Spleen (tissue), 11 donors: ENCODE data around the gene OSBPL9. TPM values are rescaled to one million over a fixed set of nuclear protein-coding genes. Genes with fewer than 3 reads are reported as not detected.
"Not testable (repeated sequence)": the region's sequence is repeated elsewhere in the genome, so short reads cannot be mapped to it uniquely, and the experiment has no call there.

Source experiments
- DNase-seq: peaks from one replicate; pipeline ENCODE4 v3.0.0-alpha.2; 2020
- H3K27ac ChIP-seq, 8 donors: fragments of 200-600 bp; sonication (generic) in 7 of 8; 1 replicate in 4 of 8; 2 replicates in 4 of 8; pipeline versions ENCODE4 v1.5.0 to v1.8.0; 2016 to 2021; ENCODE audit warnings: inconsistent platforms in 4 of 8, mild to moderate bottlenecking in 4 of 8, moderate library complexity in 1 of 8
- H3K27me3 ChIP-seq, 7 donors: fragments of 200-600 bp; sonication (generic) in 6 of 7; replicated peaks in 1 of 7; 1 replicate in 4 of 7; 2 replicates in 3 of 7; pipeline versions ENCODE4 v1.5.0 to v1.8.0; 2016 to 2021; ENCODE audit warnings: inconsistent platforms in 3 of 7, mild to moderate bottlenecking in 1 of 7
- H3K36me3 ChIP-seq, 6 donors: fragments of 200-600 bp; sonication (generic) in 5 of 6; 1 replicate in 4 of 6; 2 replicates in 2 of 6; pipeline versions ENCODE4 v1.5.0 to v1.8.0; 2016 to 2021; ENCODE audit warnings: inconsistent platforms in 2 of 6
- H3K4me1 ChIP-seq, 6 donors: fragments of 200-600 bp; sonication (generic) in 5 of 6; 1 replicate in 3 of 6; 2 replicates in 3 of 6; pipeline versions ENCODE4 v1.5.0 to v1.8.0; 2016 to 2021; ENCODE audit warnings: inconsistent platforms in 3 of 6
- H3K4me3 ChIP-seq, 8 donors: fragments of 200-600 bp; sonication (generic) in 7 of 8; 1 replicate in 4 of 8; 2 replicates in 4 of 8; pipeline versions ENCODE4 v1.5.0 to v1.8.0; 2016 to 2021; ENCODE audit warnings: inconsistent platforms in 4 of 8, mild to moderate bottlenecking in 4 of 8, moderate library complexity in 2 of 8
- H3K9me3 ChIP-seq, 8 donors: fragments of 200-600 bp; sonication (generic) in 7 of 8; 1 replicate in 4 of 8; 2 replicates in 4 of 8; pipeline versions ENCODE4 v1.5.0 to v1.8.0; 2016 to 2021; ENCODE audit warnings: inconsistent platforms in 4 of 8
- CTCF ChIP-seq, 11 experiments: fragments of 200-600 bp in 7 of 11; fragments of 450-650 bp in 4 of 11; sonication (generic) in 4 of 11; IDR thresholded peaks in 8 of 11; conservative IDR thresholded peaks in 3 of 11; 1 replicate in 7 of 11; 2 replicates in 4 of 11; pipeline versions ENCODE4 v1.4.0 to v1.8.0; 2016 to 2021; ENCODE audit warnings: antibody characterized with exemption in 11 of 11, inconsistent platforms in 4 of 11, mild to moderate bottlenecking in 1 of 11
- POLR2A ChIP-seq, 3 donors: fragments of 450-650 bp; IDR thresholded peaks; one replicate each; pipeline ENCODE4 v1.5.1; 2017; ENCODE audit warnings: antibody characterized with exemption in 3 of 3, mild to moderate bottlenecking in 1 of 3
- POLR2AphosphoS5 ChIP-seq, 3 donors: sonication (generic); formaldehyde crosslinking; IDR thresholded peaks; one replicate each; pipeline ENCODE4 v1.5.1; 2017; ENCODE audit warnings: antibody characterized with exemption in 3 of 3
- WGBS, 5 donors: extraction: QIAGEN DNeasy Blood & Tissue Kit in 3 of 5; methylation state at CpG; one replicate each; pipeline versions ENCODE4 v1.1.5 to v1.1.7; 2013 to 2018; 5-methylcytosine and 5-hydroxymethylcytosine counted together
- intact Hi-C: fragments of 100-400 bp; cut with DNase I; formaldehyde crosslinking; loops from one replicate; pipeline ENCODE4 v1.15.0; 2023; ENCODE audit warnings: low total_unique reads
- polyA plus RNA-seq, 3 donors: library from polyadenylated mRNA; stranded (reverse); fragments of 200-250 nt; gene quantifications; one replicate each; pipeline ENCODE4 v1.2.1, GENCODE V29; 2013
- total RNA-seq, 7 donors: library from RNA; depleted of rRNA in 3 of 7; stranded (reverse); fragments of >200 nt in 3 of 7; fragmentation: NEBNext Ultra II Directional in 4 of 7; extraction: Animal tissue kit (Norgen Biotek cat#: 25700) in 4 of 7; gene quantifications; one replicate each; pipeline versions ENCODE4 v1.1.0 to v1.2.1, GENCODE V29; 2016 to 2021
- donor health status: healthy with polysubstance abuse.
- donor health status: DM: no; HTN: no; CAD: no; lungs with moderate emphysema.
- donor health status: DM: no; HTN: no; CAD: no.
- donor health status: Bipolar disorder and iron deficiency.
- donor health status: healthy.
- donor health status: DM: no; HTN: no; CAD: no.
- donor health status: DM: yes; HTN: yes; CAD: no.

OSBPL9 gene
- total and polyA plus RNA-seq, 10 donors = 34.6 to 97.4 (median 80.6) TPM

GRCh38 chr1:51607681-51608095 is 9.2 kb upstream of the OSBPL9 start:
- H3K9me3 ChIP-seq = no peaks in the 10 kb centered on the region
- TF ChIP-seq CTCF (IDR thresholded peaks at IDR 0.05 in 8 of 11, conservative IDR thresholded peaks at IDR 0.05 in 3 of 11) (no peak), POLR2AphosphoS5 (IDR thresholded peaks at IDR 0.05) (peak in 1 of 3 donors; percentile 36), POLR2A (IDR thresholded peaks at IDR 0.05) (no peak)
- H3K4me1 ChIP-seq = peaks cover 3 to 41% (median 22%) of the 10 kb centered on the region in 6 donors
- peak overlapping the region in 7 of 8 donors; percentile 15 to 83 (median 69) for H3K27ac ChIP-seq
- H3K27me3 ChIP-seq = no peaks in the 10 kb centered on the region
- WGBS, 5 donors = 48 to 66% (median 55%) methylated on average over 6 of the region's 6 CpGs
- H3K4me3 ChIP-seq = peak overlapping the region in 1 of 8 donors; percentile 25
- intact Hi-C loops = no loop called here
- DNase-seq = no peak
- no peaks in the 10 kb centered on the region for H3K36me3 ChIP-seq

DNA sequence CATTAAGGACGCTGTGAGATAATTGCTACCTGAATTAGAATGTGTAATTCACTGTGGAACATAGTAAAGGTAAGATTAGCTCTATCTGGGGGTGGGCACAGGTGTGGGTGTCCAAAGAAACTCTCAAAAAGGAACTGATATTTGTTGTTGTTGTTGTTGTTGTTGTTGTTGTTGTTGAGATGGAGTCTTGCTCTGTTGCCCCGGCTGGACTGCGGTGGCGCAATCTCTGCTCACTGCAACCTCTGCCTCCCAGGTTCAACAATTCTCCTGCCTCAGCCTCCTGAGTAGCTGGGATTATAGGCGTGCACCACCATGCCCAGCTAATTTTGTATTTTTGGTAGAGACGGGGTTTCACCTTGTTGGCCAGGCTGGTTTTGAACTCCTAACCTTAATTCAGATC is 6.8 kb upstream of the OSBPL9 start:
- intact Hi-C loops, H3K36me3 ChIP-seq: not testable (repeated sequence)

DNA sequence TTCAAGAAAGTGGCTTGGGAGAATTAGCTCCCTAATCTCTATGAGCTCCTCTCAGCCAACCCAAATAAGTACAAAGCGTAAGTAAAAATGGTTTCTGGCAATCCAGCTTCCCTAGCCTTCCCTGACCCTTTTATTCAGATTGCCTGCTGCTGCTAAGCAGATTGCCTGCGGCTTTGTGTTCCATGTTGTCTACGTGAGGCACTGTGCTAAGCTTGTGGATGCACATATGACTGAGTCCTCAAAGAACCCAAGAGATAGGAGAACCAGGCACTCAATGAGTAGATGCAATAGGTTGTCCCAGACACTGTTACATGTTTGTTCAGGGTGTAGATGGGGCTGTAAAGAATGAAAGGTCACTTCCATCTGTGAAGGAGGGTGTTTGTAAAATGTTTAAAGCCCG is 6.3 kb upstream of the OSBPL9 start:
- no peak for TF ChIP-seq POLR2A (IDR thresholded peaks at IDR 0.05)
- no peak for TF ChIP-seq POLR2AphosphoS5 (IDR thresholded peaks at IDR 0.05)
- no peak for TF ChIP-seq CTCF (IDR thresholded peaks at IDR 0.05 in 8 of 11, conservative IDR thresholded peaks at IDR 0.05 in 3 of 11)
- H3K4me3 ChIP-seq = no peak overlapping the region
- no peaks in the 10 kb centered on the region for H3K36me3 ChIP-seq
- no peaks in the 10 kb centered on the region for H3K27me3 ChIP-seq
- no peak for DNase-seq
- intact Hi-C loops = no loop called here
- peaks cover 3 to 32% (median 21%) of the 10 kb centered on the region in 6 donors for H3K4me1 ChIP-seq
- H3K27ac ChIP-seq = no peak overlapping the region
- H3K9me3 ChIP-seq = no peaks in the 10 kb centered on the region
- WGBS, 5 donors = 87 to 95% (median 94%) methylated on average over 4 of the region's 4 CpGs

More for the DNA sequence above, 6.8 kb upstream of the OSBPL9 start:
- H3K27ac ChIP-seq, DNase-seq, H3K27me3 ChIP-seq, H3K9me3 ChIP-seq, H3K4me3 ChIP-seq: not testable (repeated sequence)
- H3K4me1 ChIP-seq = peaks cover 3 to 38% (median 22%) of the 10 kb centered on the region in 6 donors
- WGBS, 5 donors = 91 to 99% (median 94%) methylated on average over 6 of the region's 6 CpGs

GRCh38 chr1:51612447-51612961 is 4.4 kb upstream of the OSBPL9 start:
- no peak overlapping the region for H3K27ac ChIP-seq
- H3K27me3 ChIP-seq = no peaks in the 10 kb centered on the region
- peaks cover 1 to 27% (median 17%) of the 10 kb centered on the region in 6 donors for H3K4me1 ChIP-seq
- H3K36me3 ChIP-seq = no peaks in the 10 kb centered on the region
- H3K4me3 ChIP-seq = no peak overlapping the region
- intact Hi-C loops = no loop called here
- H3K9me3 ChIP-seq = no peaks in the 10 kb centered on the region
- DNase-seq = no peak
- WGBS, 5 donors = 53 to 61% (median 57%) methylated on average over 2 of the region's 2 CpGs
- no peak for TF ChIP-seq POLR2AphosphoS5 (IDR thresholded peaks at IDR 0.05)
- no peak for TF ChIP-seq CTCF (IDR thresholded peaks at IDR 0.05 in 8 of 11, conservative IDR thresholded peaks at IDR 0.05 in 3 of 11)
- TF ChIP-seq POLR2A (IDR thresholded peaks at IDR 0.05) = no peak
